HG03460 (cell line): ENCODE measurements around the gene ENHO.

ENCODE experiments used
- ATAC-seq: cut with Tn5 transposase; IDR thresholded peaks from one replicate; pipeline ENCODE4 v1.9.1; 2021; ENCODE audit not compliant: unreplicated experiment

ENHO gene

GRCh38 chr9:34555936-34556525 lies 33.2 kb upstream of the ENHO start:
- no peak for ATAC-seq

GRCh38 chr9:34555500-34555899 lies 32.7 kb upstream of the ENHO start:
- ATAC-seq: no peak

- ATAC-seq: no peak
These were observed 32.2 kb upstream of the ENHO start for GRCh38 chr9:34555002-34555348.

- ATAC-seq: no peak
These were observed 31.6 kb upstream of the ENHO start for GRCh38 chr9:34554211-34555001.

GRCh38 chr9:34553511-34554021 lies 30.8 kb upstream of the ENHO start:
- ATAC-seq: no peak

- no peak for ATAC-seq
These were observed 30.2 kb upstream of the ENHO start for GRCh38 chr9:34552986-34553385.

- no peak for ATAC-seq
These were observed 29.8 kb upstream of the ENHO start for GRCh38 chr9:34552606-34552981.

- ATAC-seq: no peak
These were observed 29.2 kb upstream of the ENHO start for GRCh38 chr9:34551751-34552605.

GRCh38 chr9:34550681-34551270 lies 28.0 kb upstream of the ENHO start:
- ATAC-seq: no peak

GRCh38 chr9:34550016-34550680 lies 27.4 kb upstream of the ENHO start:
- no peak for ATAC-seq

- ATAC-seq: no peak
These were observed 26.6 kb upstream of the ENHO start for GRCh38 chr9:34549407-34549732.

GRCh38 chr9:34547960-34548611 lies 25.3 kb upstream of the ENHO start:
- ATAC-seq: no peak

- no peak for ATAC-seq
These were observed 24.3 kb upstream of the ENHO start for GRCh38 chr9:34546834-34547827.

- no peak for ATAC-seq
These were observed 23.5 kb upstream of the ENHO start for GRCh38 chr9:34546102-34546833.

- ATAC-seq: no peak
These were observed 22.7 kb upstream of the ENHO start for GRCh38 chr9:34545497-34545896.

- ATAC-seq: no peak
These were observed 21.2 kb upstream of the ENHO start for GRCh38 chr9:34544035-34544434.

- ATAC-seq: no peak
These were observed 18.8 kb upstream of the ENHO start for GRCh38 chr9:34541540-34541939.

- ATAC-seq: no peak
These were observed 18.0 kb upstream of the ENHO start for GRCh38 chr9:34540827-34541226.

- no peak for ATAC-seq
These were observed 13.9 kb upstream of the ENHO start for GRCh38 chr9:34536685-34537084.
